ENCODE results near the gene ZNF385B. TPM values are rescaled to one million over a fixed set of nuclear protein-coding genes. Genes with fewer than 3 reads are reported as not detected.

Gene ZNF385B
- total RNA-seq = not detected in 2 replicates

DNA sequence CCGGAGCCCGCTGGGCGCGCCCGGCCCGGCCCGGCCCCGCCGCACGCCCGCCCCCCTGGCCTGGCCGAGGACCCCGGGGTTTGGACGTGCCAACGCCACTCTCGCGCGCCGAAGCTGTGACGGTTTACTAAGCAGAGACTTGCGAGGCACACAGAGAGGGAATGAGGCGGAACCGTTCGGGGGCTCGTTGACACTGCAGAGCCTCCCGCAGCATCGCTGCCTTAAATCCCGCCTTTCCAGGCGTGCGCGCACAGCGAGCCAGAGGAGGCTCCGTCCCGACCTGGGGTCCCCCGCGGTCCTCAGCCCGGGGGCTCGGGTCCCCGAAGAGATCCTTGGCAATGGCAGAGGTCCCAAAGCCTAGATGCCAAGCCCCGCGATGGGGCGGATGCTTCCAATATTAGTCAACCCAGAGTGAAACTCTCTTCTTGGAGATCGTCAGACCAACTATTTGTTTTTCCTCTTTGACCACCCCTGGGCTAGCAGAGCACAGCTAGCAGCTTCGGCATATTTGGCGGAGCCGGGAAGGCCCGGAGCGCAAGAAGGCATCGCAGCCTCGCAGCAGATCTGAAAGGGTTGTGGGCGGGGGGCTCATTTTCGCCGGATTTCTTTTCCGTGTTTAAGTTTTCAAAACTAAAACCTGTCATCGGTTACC lies at the start of gene ZNF385B:
Gene ZNF385B (minus strand): TSS at position 197 of the 652 bp plus-strand sequence.

Other genes starting within 250 kb of the ZNF385B start
- gene CWC22, start 145.7 kb upstream of the ZNF385B start, total RNA-seq = 20.3 and 27.5 TPM in 2 replicates

All from smooth muscle cell of trachea (primary cell).